DOHH2 (cell line): ENCODE measurements around the gene EML4.

Experiments
- CTCF ChIP-seq: fragments of 200-600 bp; sonication (generic); IDR thresholded peaks from one replicate; pipeline ENCODE4 v1.5.1; 2014; ENCODE audit warnings: antibody characterized with exemption, mild to moderate bottlenecking, low read depth, low read length; ENCODE audit not compliant: poor library complexity, severe bottlenecking
- EZH2phosphoT487 ChIP-seq: fragments of 200-600 bp; sonication (generic); IDR thresholded peaks from 2 replicates; pipeline ENCODE4 v1.6.1; 2017; ENCODE audit warnings: borderline replicate concordance, mild to moderate bottlenecking, antibody characterized with exemption, low read length, moderate library complexity, mixed read lengths

- TF ChIP-seq CTCF (no peak), EZH2phosphoT487 (no peak)
Measured at GRCh38 chr2:42219160-42219559, 50.0 kb downstream of the EML4 start.
